HL-60 (cell line): ENCODE measurements around the gene SLC44A5.

Experiments
- CTCF ChIP-seq: IDR thresholded peaks from one replicate; pipeline ENCODE4 v1.5.1; 2011; ENCODE audit warnings: low read length, control low read depth, inconsistent platforms; ENCODE audit not compliant: insufficient read depth
- SPI1 ChIP-seq: IDR thresholded peaks from 2 replicates; pipeline ENCODE4 v1.6.1; 2012; ENCODE audit warnings: low read depth, mild to moderate bottlenecking, borderline replicate concordance

GRCh38 chr1:75396745-75397144, 214.2 kb downstream of the SLC44A5 start:
- TF ChIP-seq SPI1: no peak
- TF ChIP-seq CTCF: no peak
